Nephron (organoid): ENCODE data around the gene EGFR.
A peak's percentile ranks its signal among the peaks of the same experiment; 100 is the strongest.

Experiments used
- H3K27ac Mint-ChIP-seq, 3 experiments: 2 replicates each; pipeline ENCODE4 v1.8.0; 2020; ENCODE audit warnings: mixed read lengths in 3 of 3, mild to moderate bottlenecking in 2 of 3, moderate library complexity in 1 of 3
- H3K27me3 Mint-ChIP-seq: 2 replicates; pipeline ENCODE4 v1.8.0; 2021; ENCODE audit warnings: low read depth, mild to moderate bottlenecking, moderate library complexity, mixed read lengths
- H3K36me3 Mint-ChIP-seq: 2 replicates; pipeline ENCODE4 v1.8.0; 2020; ENCODE audit warnings: low read depth, mixed read lengths
- H3K4me1 Mint-ChIP-seq: 2 replicates; pipeline ENCODE4 v1.8.0; 2020; ENCODE audit warnings: mixed read lengths
- H3K4me3 Mint-ChIP-seq, 3 experiments: 2 replicates each; pipeline ENCODE4 v1.8.0; 2020; ENCODE audit warnings: mild to moderate bottlenecking in 3 of 3, mixed read lengths in 3 of 3, moderate library complexity in 2 of 3
- H3K9me3 Mint-ChIP-seq: 2 replicates; pipeline ENCODE4 v1.8.0; 2020; ENCODE audit warnings: mixed read lengths
- CTCF ChIP-seq, 3 experiments: fragments of 200-600 bp; sonication (generic); IDR thresholded peaks; one replicate each; pipeline ENCODE4 v1.5.0; 2021; ENCODE audit warnings: antibody characterized with exemption in 3 of 3; ENCODE audit not compliant: unreplicated experiment in 3 of 3

EGFR gene

GRCh38 chr7:54996391-54996790, 22.4 kb upstream of the EGFR start:
- Mint-ChIP-seq H3K4me1 (no peaks in the 10 kb centered on the region), H3K36me3 (no peaks in the 10 kb centered on the region), H3K27me3 (peaks cover 5% of the 10 kb centered on the region), H3K27ac (no peak overlapping the region), H3K4me3 (no peak overlapping the region), H3K9me3 (no peaks in the 10 kb centered on the region)
- no peak for TF ChIP-seq CTCF (IDR thresholded peaks at IDR 0.05; ENCODE audit: unreplicated experiment in 3 of 3)

DNA sequence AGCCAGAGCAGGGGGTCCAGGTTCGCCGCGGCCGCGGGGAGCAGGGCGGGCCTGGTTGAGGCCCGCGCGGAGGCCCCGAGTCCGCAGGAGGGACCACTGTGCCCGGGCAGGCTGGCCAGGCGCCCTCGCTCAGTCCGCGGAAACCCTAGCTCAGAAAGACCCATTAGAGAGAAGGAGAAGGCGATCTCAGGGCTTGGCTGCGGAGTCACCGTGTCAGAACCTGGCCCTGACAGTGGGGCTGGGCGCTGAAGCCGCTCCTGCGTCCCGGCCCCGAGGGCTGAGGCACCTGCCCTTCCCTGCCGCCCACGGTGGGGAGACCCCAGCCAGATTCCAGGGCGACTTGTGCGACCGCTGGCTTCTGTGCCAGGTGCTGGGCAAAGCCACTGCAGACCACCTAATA, 14.2 kb upstream of the EGFR start:
- H3K4me3 Mint-ChIP-seq: no peak overlapping the region
- no peaks in the 10 kb centered on the region for H3K9me3 Mint-ChIP-seq
- no peak for TF ChIP-seq CTCF (IDR thresholded peaks at IDR 0.05; ENCODE audit: unreplicated experiment in 3 of 3)
- peaks cover 5% of the 10 kb centered on the region for H3K27me3 Mint-ChIP-seq
- no peaks in the 10 kb centered on the region for H3K4me1 Mint-ChIP-seq
- H3K27ac Mint-ChIP-seq: no peak overlapping the region
- no peaks in the 10 kb centered on the region for H3K36me3 Mint-ChIP-seq

- Mint-ChIP-seq H3K9me3 (no peaks in the 10 kb centered on the region), H3K27ac (no peak overlapping the region)
Measured at GRCh38 chr7:55005241-55005851, 13.5 kb upstream of the EGFR start.

DNA sequence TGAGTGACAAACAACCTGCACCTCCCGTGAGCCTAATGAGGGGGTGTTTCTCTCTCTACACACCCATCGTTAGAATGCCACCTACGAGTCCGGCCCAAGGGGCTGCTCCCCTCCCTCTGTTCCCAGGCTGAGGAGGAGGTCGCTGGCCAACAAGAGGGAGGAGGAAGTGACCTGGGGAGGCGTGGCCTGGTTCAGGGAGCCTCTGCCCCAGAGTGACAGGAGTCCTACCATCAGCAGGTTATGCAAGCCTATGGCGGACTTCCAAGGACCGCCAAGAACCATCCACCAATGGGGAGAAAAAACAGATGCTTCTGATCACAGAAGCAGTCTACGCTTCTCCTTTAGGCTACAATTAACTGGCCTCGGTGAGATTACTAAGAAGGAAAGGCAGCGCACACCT, 12.3 kb upstream of the EGFR start:
- Mint-ChIP-seq H3K4me1 (no peaks in the 10 kb centered on the region), H3K9me3 (no peaks in the 10 kb centered on the region), H3K36me3 (no peaks in the 10 kb centered on the region), H3K27ac (no peak overlapping the region), H3K27me3 (no peaks in the 10 kb centered on the region), H3K4me3 (no peak overlapping the region)
- no peak for TF ChIP-seq CTCF (IDR thresholded peaks at IDR 0.05; ENCODE audit: unreplicated experiment in 3 of 3)

More at GRCh38 chr7:55005241-55005851, 13.5 kb upstream of the EGFR start:
- H3K4me3 Mint-ChIP-seq: no peak overlapping the region
- no peaks in the 10 kb centered on the region for H3K36me3 Mint-ChIP-seq
- peaks cover 5% of the 10 kb centered on the region for H3K27me3 Mint-ChIP-seq
- no peaks in the 10 kb centered on the region for H3K4me1 Mint-ChIP-seq
- no peak for TF ChIP-seq CTCF (IDR thresholded peaks at IDR 0.05; ENCODE audit: unreplicated experiment in 3 of 3)

GRCh38 chr7:55013851-55014250, 5.0 kb upstream of the EGFR start:
- Mint-ChIP-seq H3K27me3 (peaks cover 40% of the 10 kb centered on the region), H3K4me1 (peaks cover 12% of the 10 kb centered on the region), H3K9me3 (peaks cover 10% of the 10 kb centered on the region), H3K27ac (no peak overlapping the region), H3K4me3 (no peak overlapping the region), H3K36me3 (no peaks in the 10 kb centered on the region)
- TF ChIP-seq CTCF (IDR thresholded peaks at IDR 0.05; ENCODE audit: unreplicated experiment in 3 of 3): no peak

GRCh38 chr7:55016061-55016745, 2.6 kb upstream of the EGFR start:
- no peak for TF ChIP-seq CTCF (IDR thresholded peaks at IDR 0.05; ENCODE audit: unreplicated experiment in 3 of 3)
- Mint-ChIP-seq H3K36me3 (no peaks in the 10 kb centered on the region), H3K4me1 (peaks cover 18% of the 10 kb centered on the region), H3K4me3 (no peak overlapping the region), H3K27ac (peak overlapping the region in 1 of 3 experiments; percentile 18), H3K27me3 (peaks cover 50% of the 10 kb centered on the region), H3K9me3 (peaks cover 10% of the 10 kb centered on the region)
